ENCODE measurements around the gene TSPEAR. TPM values are rescaled to one million over a fixed set of nuclear protein-coding genes. Genes with fewer than 3 reads are reported as not detected.

TSPEAR gene
- total RNA-seq, 2 experiments from 2014 or later: not detected

DNA sequence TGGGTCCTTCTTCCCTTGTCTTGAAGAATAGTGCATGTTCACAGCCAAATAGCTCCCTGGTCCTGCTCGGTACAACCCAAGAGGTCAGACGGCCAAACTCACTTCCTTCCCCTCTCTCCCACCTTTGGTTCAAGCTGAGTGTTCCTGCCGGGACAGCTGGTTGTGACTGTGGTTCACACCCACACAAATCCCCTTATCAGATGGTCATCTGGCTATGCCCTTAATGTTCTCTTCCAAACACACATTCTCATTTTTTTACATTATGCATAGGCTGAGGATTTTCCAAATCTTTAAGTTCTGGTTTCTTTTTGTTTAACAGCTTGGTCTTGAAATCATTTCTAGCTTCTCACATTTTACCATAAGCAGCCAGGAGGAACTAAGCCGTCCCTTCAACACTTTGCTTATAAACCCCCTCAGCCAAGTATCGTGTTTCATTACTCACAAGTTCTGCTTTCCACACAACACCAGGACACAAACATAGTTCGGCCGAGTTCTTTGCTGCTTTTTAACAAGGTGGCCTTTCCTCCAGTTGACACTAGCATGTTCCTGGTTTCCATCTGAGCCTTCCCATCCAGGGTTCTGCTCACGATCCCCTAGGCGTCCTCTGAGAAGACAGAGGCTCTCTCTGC lies 19.7 kb upstream of the TSPEAR start:
- Histone ChIP-seq H3K4me1 (ENCODE audit: insufficient read depth, low read length, poor library complexity, severe bottlenecking) (no peaks in the 10 kb centered on the region), H2AFZ (ENCODE audit: low read length) (no peak overlapping the region), H3K9me3 (ENCODE audit: low read length) (no peaks in the 10 kb centered on the region), H3K4me2 (ENCODE audit: low read length) (no peak overlapping the region), H3K36me3 (ENCODE audit: insufficient read depth, low read length) (no peaks in the 10 kb centered on the region), H3K79me2 (ENCODE audit: insufficient read depth, low read depth, low read length) (no peaks in the 10 kb centered on the region), H3K4me3 (ENCODE audit: low read depth, low read length, poor library complexity, severe bottlenecking) (no peak overlapping the region), H3K9me2 (ENCODE audit: insufficient read depth, low read length) (no peaks in the 10 kb centered on the region), H3K27ac (ENCODE audit: low read depth, low read length, poor library complexity, severe bottlenecking) (no peak overlapping the region), H4K20me1 (ENCODE audit: insufficient read depth, low read length) (no peaks in the 10 kb centered on the region)
- DNase-seq (ENCODE audit: low spot score): no peak
- ChIA-PET CTCF (ENCODE audit: unreplicated experiment) (no interaction called here), POLR2A (interaction anchor here (0.6 kb wide), 1 partner anchor 164 kb away, joined by 3 read pairs; no protein-coding TSS in a partner anchor)
- intact Hi-C loops (cut with micrococcal nuclease; ENCODE audit: unreplicated experiment): no loop called here
- TF ChIP-seq EZH2phosphoT487 (IDR thresholded peaks at IDR 0.05; ENCODE audit: borderline replicate concordance, low read depth, low read length): no peak
- TF ChIP-seq, protein P1, sequence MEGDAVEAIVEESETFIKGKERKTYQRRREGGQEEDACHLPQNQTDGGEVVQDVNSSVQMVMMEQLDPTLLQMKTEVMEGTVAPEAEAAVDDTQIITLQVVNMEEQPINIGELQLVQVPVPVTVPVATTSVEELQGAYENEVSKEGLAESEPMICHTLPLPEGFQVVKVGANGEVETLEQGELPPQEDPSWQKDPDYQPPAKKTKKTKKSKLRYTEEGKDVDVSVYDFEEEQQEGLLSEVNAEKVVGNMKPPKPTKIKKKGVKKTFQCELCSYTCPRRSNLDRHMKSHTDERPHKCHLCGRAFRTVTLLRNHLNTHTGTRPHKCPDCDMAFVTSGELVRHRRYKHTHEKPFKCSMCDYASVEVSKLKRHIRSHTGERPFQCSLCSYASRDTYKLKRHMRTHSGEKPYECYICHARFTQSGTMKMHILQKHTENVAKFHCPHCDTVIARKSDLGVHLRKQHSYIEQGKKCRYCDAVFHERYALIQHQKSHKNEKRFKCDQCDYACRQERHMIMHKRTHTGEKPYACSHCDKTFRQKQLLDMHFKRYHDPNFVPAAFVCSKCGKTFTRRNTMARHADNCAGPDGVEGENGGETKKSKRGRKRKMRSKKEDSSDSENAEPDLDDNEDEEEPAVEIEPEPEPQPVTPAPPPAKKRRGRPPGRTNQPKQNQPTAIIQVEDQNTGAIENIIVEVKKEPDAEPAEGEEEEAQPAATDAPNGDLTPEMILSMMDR (conservative IDR thresholded peaks at IDR 0.05; ENCODE audit: low read length): no peak
- BruUV-seq (replicated peaks): no TSS peak

GRCh38 chr21:44730028-44730395 lies 18.6 kb upstream of the TSPEAR start:
- DNase-seq (ENCODE audit: low spot score): no peak
- BruUV-seq (replicated peaks): no TSS peak
- Histone ChIP-seq H3K27ac (ENCODE audit: low read depth, low read length, poor library complexity, severe bottlenecking) (no peak overlapping the region), H3K4me3 (ENCODE audit: low read depth, low read length, poor library complexity, severe bottlenecking) (no peak overlapping the region), H4K20me1 (ENCODE audit: insufficient read depth, low read length) (no peaks in the 10 kb centered on the region), H3K36me3 (ENCODE audit: insufficient read depth, low read length) (no peaks in the 10 kb centered on the region), H3K79me2 (ENCODE audit: insufficient read depth, low read depth, low read length) (no peaks in the 10 kb centered on the region), H3K9me3 (ENCODE audit: low read length) (no peaks in the 10 kb centered on the region), H2AFZ (ENCODE audit: low read length) (no peak overlapping the region), H3K9me2 (ENCODE audit: insufficient read depth, low read length) (no peaks in the 10 kb centered on the region), H3K4me2 (ENCODE audit: low read length) (no peak overlapping the region), H3K4me1 (ENCODE audit: insufficient read depth, low read length, poor library complexity, severe bottlenecking) (no peaks in the 10 kb centered on the region)
- ChIA-PET POLR2A (no interaction called here), CTCF (ENCODE audit: unreplicated experiment) (no interaction called here)
- intact Hi-C loops (cut with micrococcal nuclease; ENCODE audit: unreplicated experiment): no loop called here
- TF ChIP-seq EZH2phosphoT487 (IDR thresholded peaks at IDR 0.05; ENCODE audit: borderline replicate concordance, low read depth, low read length): no peak
- TF ChIP-seq, protein P1 (conservative IDR thresholded peaks at IDR 0.05; ENCODE audit: low read length): no peak

- no peak for DNase-seq (ENCODE audit: low spot score)
- H3K79me2 ChIP-seq (ENCODE audit: insufficient read depth, low read depth, low read length): no peaks in the 10 kb centered on the region
- no peak overlapping the region for H3K27ac ChIP-seq (ENCODE audit: low read depth, low read length, poor library complexity, severe bottlenecking)
- no peak overlapping the region for H3K4me2 ChIP-seq (ENCODE audit: low read length)
- BruUV-seq (replicated peaks): no TSS peak
- no peaks in the 10 kb centered on the region for H4K20me1 ChIP-seq (ENCODE audit: insufficient read depth, low read length)
- H3K36me3 ChIP-seq (ENCODE audit: insufficient read depth, low read length): no peaks in the 10 kb centered on the region
- H3K9me3 ChIP-seq (ENCODE audit: low read length): no peaks in the 10 kb centered on the region
- H3K9me2 ChIP-seq (ENCODE audit: insufficient read depth, low read length): no peaks in the 10 kb centered on the region
- TF ChIP-seq, protein P1 (conservative IDR thresholded peaks at IDR 0.05; ENCODE audit: low read length): no peak
- no peak for TF ChIP-seq EZH2phosphoT487 (IDR thresholded peaks at IDR 0.05; ENCODE audit: borderline replicate concordance, low read depth, low read length)
- no peak overlapping the region for H2AFZ ChIP-seq (ENCODE audit: low read length)
- intact Hi-C loops (cut with micrococcal nuclease; ENCODE audit: unreplicated experiment): no loop called here
- no peaks in the 10 kb centered on the region for H3K4me1 ChIP-seq (ENCODE audit: insufficient read depth, low read length, poor library complexity, severe bottlenecking)
- H3K4me3 ChIP-seq (ENCODE audit: low read depth, low read length, poor library complexity, severe bottlenecking): no peak overlapping the region
- CTCF ChIA-PET (ENCODE audit: unreplicated experiment): no interaction called here
- POLR2A ChIA-PET: no interaction called here
Measured at GRCh38 chr21:44729336-44730027, 18.1 kb upstream of the TSPEAR start.

Data from OCI-LY7 (cell line).